IMR-90 (cell line): ENCODE data around the gene FUT2. TPM values are rescaled to one million over a fixed set of nuclear protein-coding genes. Genes with fewer than 3 reads are reported as not detected.

Experiments used
- ATAC-seq: fragments of 200-7000 bp; cut with Tn5 transposase; 2 replicates; pipeline ENCODE4 v1.9.1; 2020; ENCODE audit warnings: low read depth, mild to moderate bottlenecking, moderate library complexity
- BruUV-seq: library from RNA; stranded (reverse); fragments of 400-500 nt; replicated peaks from 2 replicates; lab custom pipeline; 2021; lab: Mats Ljungman, UMichigan
- CTCF ChIA-PET: fragments of 300-600 bp; formaldehyde crosslinking; extraction: SDS; loops from one replicate; lab custom pipeline; 2021; ENCODE audit warnings: antibody characterized with exemption; lab: Yijun Ruan, JAX
- POLR2A ChIA-PET: fragments of 300-600 bp; sonication (Branson Sonifier 250); formaldehyde crosslinking; loops from one replicate; lab custom pipeline; 2022; ENCODE audit warnings: antibody characterized with exemption; ENCODE audit not compliant: unreplicated experiment; lab: Charles Lee
- DNase-seq: peaks from one replicate; pipeline ENCODE4 v3.0.0; 2013
- H2AFZ ChIP-seq: replicated peaks from 2 replicates; pipeline ENCODE3; 2013; ENCODE audit warnings: low read length, mild to moderate bottlenecking; ENCODE audit not compliant: poor library complexity
- H2AK5ac ChIP-seq: 2 replicates; pipeline ENCODE4 v1.6.1; 2013; ENCODE audit warnings: low read depth, low read length, inconsistent platforms
- H2AK9ac ChIP-seq: replicated peaks from 2 replicates; pipeline ENCODE3; 2013; ENCODE audit warnings: mild to moderate bottlenecking, low read depth, low read length, moderate library complexity; ENCODE audit not compliant: poor library complexity
- H2BK120ac ChIP-seq: 2 replicates; pipeline ENCODE4 v1.6.1; 2013; ENCODE audit warnings: low read depth, low read length, inconsistent platforms
- H2BK15ac ChIP-seq: 3 replicates; pipeline ENCODE4 v1.6.1; 2013; ENCODE audit warnings: low read depth, low read length, inconsistent platforms
- H2BK20ac ChIP-seq: 2 replicates; pipeline ENCODE4 v1.6.1; 2013; ENCODE audit warnings: low read depth, mild to moderate bottlenecking, inconsistent platforms, low read length, moderate library complexity
- H2BK5ac ChIP-seq: 2 replicates; pipeline ENCODE4 v1.6.1; 2013; ENCODE audit warnings: mild to moderate bottlenecking, low read depth, low read length, inconsistent platforms; ENCODE audit not compliant: poor library complexity, severe bottlenecking
- H3K14ac ChIP-seq: replicated peaks from 2 replicates; pipeline ENCODE4 v1.6.1; 2013; ENCODE audit warnings: low read depth, low read length, inconsistent platforms
- H3K18ac ChIP-seq: 2 replicates; pipeline ENCODE4 v1.6.1; 2013; ENCODE audit warnings: low read depth, low read length, control low read depth
- H3K23ac ChIP-seq: 2 replicates; pipeline ENCODE4 v1.6.1; 2013; ENCODE audit warnings: low read depth, low read length, inconsistent platforms
- H3K27ac ChIP-seq: 2 replicates; pipeline ENCODE4 v1.5.1; 2013; ENCODE audit warnings: mild to moderate bottlenecking, control low read depth, low read length; ENCODE audit not compliant: insufficient read depth
- H3K27me3 ChIP-seq: 2 replicates; pipeline ENCODE4 v1.6.1; 2013; ENCODE audit warnings: low read length; ENCODE audit not compliant: control insufficient read depth, insufficient read depth
- H3K36me3 ChIP-seq: 2 replicates; pipeline ENCODE4 v1.6.1; 2013; ENCODE audit warnings: low read length, mixed read lengths; ENCODE audit not compliant: control insufficient read depth, insufficient read depth
- H3K4ac ChIP-seq: 2 replicates; pipeline ENCODE4 v1.6.1; 2013; ENCODE audit warnings: low read depth, low read length, inconsistent platforms
- H3K4me1 ChIP-seq: 2 replicates; pipeline ENCODE4 v1.6.1; 2013; ENCODE audit warnings: low read length, mixed read lengths; ENCODE audit not compliant: control insufficient read depth, insufficient read depth
- H3K4me2 ChIP-seq: 2 replicates; pipeline ENCODE4 v1.6.1; 2013; ENCODE audit warnings: low read depth, mild to moderate bottlenecking, control low read depth, low read length, moderate library complexity
- H3K4me3 ChIP-seq: 2 replicates; pipeline ENCODE4 v1.5.1; 2013; ENCODE audit warnings: low read depth, mild to moderate bottlenecking, control low read depth, low read length, moderate library complexity; ENCODE audit not compliant: insufficient read depth
- H3K56ac ChIP-seq: 2 replicates; pipeline ENCODE4 v1.6.1; 2013; ENCODE audit warnings: low read length, inconsistent platforms; ENCODE audit not compliant: insufficient read depth; ENCODE audit errors: extremely low read depth
- H3K79me1 ChIP-seq, 2 experiments: 2 replicates each; pipeline ENCODE4 v1.6.1; 2013; ENCODE audit warnings: low read length in 2 of 2, inconsistent platforms in 1 of 2, low read depth in 1 of 2
- H3K9ac ChIP-seq: 2 replicates; pipeline ENCODE4 v1.6.1; 2013; ENCODE audit warnings: low read depth, low read length, control low read depth
- H3K9me1 ChIP-seq: 2 replicates; pipeline ENCODE4 v1.6.1; 2013; ENCODE audit warnings: low read length, inconsistent platforms; ENCODE audit not compliant: insufficient read depth
- H3K9me3 ChIP-seq: 2 replicates; pipeline ENCODE4 v1.6.1; 2013; ENCODE audit warnings: low read length; ENCODE audit not compliant: control insufficient read depth, insufficient read depth
- H4K20me1 ChIP-seq: 2 replicates; pipeline ENCODE4 v1.6.1; 2013; ENCODE audit warnings: low read length, inconsistent platforms; ENCODE audit not compliant: insufficient read depth
- H4K5ac ChIP-seq: 2 replicates; pipeline ENCODE4 v1.6.1; 2013; ENCODE audit warnings: mild to moderate bottlenecking, low read depth, low read length, control low read depth
- H4K8ac ChIP-seq, 2 experiments: 2 replicates each; pipeline ENCODE4 v1.6.1; 2013; ENCODE audit warnings: low read depth in 2 of 2, low read length in 2 of 2, control low read depth in 1 of 2, inconsistent platforms in 1 of 2
- H4K91ac ChIP-seq: 2 replicates; pipeline ENCODE4 v1.6.1; 2013; ENCODE audit warnings: low read depth, low read length, inconsistent platforms; ENCODE audit not compliant: insufficient read depth
- BHLHE40 ChIP-seq: fragments of 150-350 bp; IDR thresholded peaks from 2 replicates; pipeline ENCODE4 v1.6.1; 2016; ENCODE audit warnings: mild to moderate bottlenecking, low read depth, low read length
- FOS ChIP-seq: fragments of 150-350 bp; IDR thresholded peaks from 2 replicates; pipeline ENCODE4 v1.6.1; 2016; ENCODE audit warnings: low read depth, low read length
- MAZ ChIP-seq: IDR thresholded peaks from 2 replicates; pipeline ENCODE4 v1.6.1; 2012; ENCODE audit warnings: low read depth, mild to moderate bottlenecking, low read length, improper control_type of control experiment, moderate library complexity, borderline replicate concordance
- MXI1 ChIP-seq: IDR thresholded peaks from 2 replicates; pipeline ENCODE4 v1.6.1; 2012; ENCODE audit warnings: low read depth, mild to moderate bottlenecking, low read length, moderate library complexity, borderline replicate concordance
- NFE2L2 ChIP-seq: fragments of 150-350 bp; IDR thresholded peaks from 2 replicates; pipeline ENCODE4 v1.6.1; 2016; ENCODE audit warnings: low read depth, mild to moderate bottlenecking, low read length
- POLR2A ChIP-seq: IDR thresholded peaks from 2 replicates; pipeline ENCODE4 v1.6.1; 2012; ENCODE audit warnings: mild to moderate bottlenecking, low read depth, low read length
- RAD21 ChIP-seq: IDR thresholded peaks from 2 replicates; pipeline ENCODE4 v1.6.1; 2012; ENCODE audit warnings: low read length, improper control_type of control experiment
- RCOR1 ChIP-seq: IDR thresholded peaks from 2 replicates; pipeline ENCODE4 v1.6.1; 2012; ENCODE audit warnings: mild to moderate bottlenecking, low read length, improper control_type of control experiment; ENCODE audit not compliant: insufficient replicate concordance
- RFX5 ChIP-seq: IDR thresholded peaks from 2 replicates; pipeline ENCODE4 v1.8.0; 2012; ENCODE audit warnings: low read depth, mild to moderate bottlenecking, low read length, moderate library complexity
- SMC3 ChIP-seq: fragments of 150-350 bp; IDR thresholded peaks from 2 replicates; pipeline ENCODE4 v1.6.1; 2016; ENCODE audit warnings: low read depth, mild to moderate bottlenecking, antibody characterized with exemption, low read length, moderate library complexity
- WGBS, 2 experiments: methylation state at CpG; one replicate each; pipeline versions ENCODE4 v1.1.5 to v1.1.7; 2013; ENCODE audit warnings: missing lambda C conversion rate in 2 of 2; ENCODE audit not compliant: insufficient read length in 1 of 2; ENCODE audit errors: extremely low coverage in 2 of 2; 5-methylcytosine and 5-hydroxymethylcytosine counted together
- dilution Hi-C: fragments of 300-500 bp; cut with HindIII; formaldehyde crosslinking; loops from one replicate; pipeline ENCODE4 v1.14.3; 2018; ENCODE audit warnings: low sequenced_read_pairs; ENCODE audit not compliant: unreplicated experiment
- in situ Hi-C: fragments of 300-500 bp; cut with MboI; formaldehyde crosslinking; loops from 3 replicates; pipeline ENCODE4 v1.14.3; 2019; ENCODE audit warnings: low sequenced_read_pairs, inconsistent platforms, mixed read lengths
- intact Hi-C: fragments of 100-400 bp; cut with micrococcal nuclease; formaldehyde crosslinking; loops from 2 replicates; pipeline ENCODE4 v1.10.0; 2022
- polyA plus RNA-seq, 3 experiments: library from polyadenylated mRNA; depleted of rRNA; stranded (reverse); fragments of >200 nt; gene quantifications; 2 replicates each; pipeline ENCODE4 v1.2.3, GENCODE V29; 2012; ENCODE audit warnings: low replicate concordance in 1 of 3
- total RNA-seq: library from RNA; depleted of rRNA; stranded (reverse); fragments of >200 nt; gene quantifications from 2 replicates; pipeline ENCODE4 v1.2.3, GENCODE V29; 2012
- TF ChIP-seq, protein P1 (sequence below): fragments of 150-350 bp; IDR thresholded peaks from 2 replicates; pipeline ENCODE4 v1.6.1; 2016; ENCODE audit warnings: low read depth, mild to moderate bottlenecking, low read length, moderate library complexity, borderline replicate concordance
- TF ChIP-seq, protein P2 (sequence below): conservative IDR thresholded peaks from 2 replicates; pipeline ENCODE4 v1.5.1; 2012; ENCODE audit warnings: mild to moderate bottlenecking, low read depth, low read length, improper control_type of control experiment

FUT2 gene
- total and polyA plus RNA-seq, 2 of the 4 experiments (the other 2 are of a cell fraction), result not detected

DNA sequence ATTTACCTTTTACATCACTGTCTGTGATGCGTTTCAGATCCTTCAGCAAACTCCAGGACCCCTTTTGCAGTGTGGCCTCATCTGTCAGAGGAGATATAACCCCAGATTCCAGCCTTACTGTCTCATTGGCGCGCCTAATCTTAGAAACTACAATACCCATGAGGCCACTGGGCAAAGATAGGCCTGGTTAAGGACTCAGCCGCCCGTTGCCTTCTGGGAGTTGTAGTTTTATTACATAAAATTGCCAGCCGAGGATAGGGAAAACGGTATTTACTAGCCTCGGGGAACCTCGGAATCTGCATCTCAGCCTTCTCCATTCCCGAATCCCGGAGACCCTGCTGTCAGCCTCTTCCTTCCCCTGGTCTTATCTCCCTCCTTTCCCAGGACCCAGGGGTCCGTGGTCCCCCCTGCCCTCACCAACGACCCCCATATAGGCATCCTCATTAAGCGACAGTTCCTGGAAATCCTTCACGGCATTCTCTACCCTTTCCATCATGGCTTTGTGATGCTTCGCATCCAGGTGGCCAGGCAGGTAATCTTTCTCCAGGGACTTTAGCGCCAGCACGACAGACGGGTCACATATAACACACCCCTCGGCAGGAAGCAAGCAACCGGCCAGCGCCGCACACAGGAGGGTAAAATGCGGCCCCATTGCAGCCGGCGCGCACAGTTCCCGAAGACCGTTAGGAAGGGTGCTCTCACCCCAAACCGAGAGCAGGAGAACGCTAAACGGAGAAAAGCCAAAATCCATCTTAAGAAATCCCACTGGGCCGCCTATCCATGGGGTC lies 49.6 kb downstream of the FUT2 start:
- H4K91ac ChIP-seq, result no peak overlapping the region
- H4K8ac ChIP-seq, result no peak overlapping the region
- peaks cover 12% of the 10 kb centered on the region; the same call in 1 of the 2 replicates for H3K27me3 ChIP-seq
- H3K18ac ChIP-seq, result no peak overlapping the region
- no peak overlapping the region for H3K9ac ChIP-seq
- WGBS, 2 experiments, result 24% methylated on average over 9 of the region's 33 CpGs; no CpG with 5 or more reads in 1 of the 2 experiments
- H3K9me1 ChIP-seq, result no peaks in the 10 kb centered on the region
- no peak overlapping the region for H4K5ac ChIP-seq
- peak; percentile 57 for DNase-seq
- H2BK20ac ChIP-seq, result no peak overlapping the region
- H3K36me3 ChIP-seq, result no peaks in the 10 kb centered on the region
- CTCF ChIA-PET, result no interaction called here
- H2BK5ac ChIP-seq, result no peak overlapping the region
- no peak overlapping the region for H3K27ac ChIP-seq
- intact Hi-C loops (no loop called here), dilution Hi-C loops (no loop called here), in situ Hi-C loops (no loop called here)
- H3K9me3 ChIP-seq, result no peaks in the 10 kb centered on the region
- no peak overlapping the region for H3K56ac ChIP-seq
- H4K20me1 ChIP-seq, result no peaks in the 10 kb centered on the region
- POLR2A ChIA-PET, result no interaction called here
- H2BK15ac ChIP-seq, result no peak overlapping the region
- H3K79me1 ChIP-seq, result no peaks in the 10 kb centered on the region
- TF ChIP-seq, protein P1, sequence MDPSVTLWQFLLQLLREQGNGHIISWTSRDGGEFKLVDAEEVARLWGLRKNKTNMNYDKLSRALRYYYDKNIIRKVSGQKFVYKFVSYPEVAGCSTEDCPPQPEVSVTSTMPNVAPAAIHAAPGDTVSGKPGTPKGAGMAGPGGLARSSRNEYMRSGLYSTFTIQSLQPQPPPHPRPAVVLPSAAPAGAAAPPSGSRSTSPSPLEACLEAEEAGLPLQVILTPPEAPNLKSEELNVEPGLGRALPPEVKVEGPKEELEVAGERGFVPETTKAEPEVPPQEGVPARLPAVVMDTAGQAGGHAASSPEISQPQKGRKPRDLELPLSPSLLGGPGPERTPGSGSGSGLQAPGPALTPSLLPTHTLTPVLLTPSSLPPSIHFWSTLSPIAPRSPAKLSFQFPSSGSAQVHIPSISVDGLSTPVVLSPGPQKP, result no peak
- TF ChIP-seq BHLHE40 (no peak), RCOR1 (no peak), RFX5 (no peak), RAD21 (no peak), NFE2L2 (no peak), MXI1 (no peak), FOS (no peak), POLR2A (no peak), MAZ (no peak), SMC3 (no peak)
- TF ChIP-seq, protein P2, sequence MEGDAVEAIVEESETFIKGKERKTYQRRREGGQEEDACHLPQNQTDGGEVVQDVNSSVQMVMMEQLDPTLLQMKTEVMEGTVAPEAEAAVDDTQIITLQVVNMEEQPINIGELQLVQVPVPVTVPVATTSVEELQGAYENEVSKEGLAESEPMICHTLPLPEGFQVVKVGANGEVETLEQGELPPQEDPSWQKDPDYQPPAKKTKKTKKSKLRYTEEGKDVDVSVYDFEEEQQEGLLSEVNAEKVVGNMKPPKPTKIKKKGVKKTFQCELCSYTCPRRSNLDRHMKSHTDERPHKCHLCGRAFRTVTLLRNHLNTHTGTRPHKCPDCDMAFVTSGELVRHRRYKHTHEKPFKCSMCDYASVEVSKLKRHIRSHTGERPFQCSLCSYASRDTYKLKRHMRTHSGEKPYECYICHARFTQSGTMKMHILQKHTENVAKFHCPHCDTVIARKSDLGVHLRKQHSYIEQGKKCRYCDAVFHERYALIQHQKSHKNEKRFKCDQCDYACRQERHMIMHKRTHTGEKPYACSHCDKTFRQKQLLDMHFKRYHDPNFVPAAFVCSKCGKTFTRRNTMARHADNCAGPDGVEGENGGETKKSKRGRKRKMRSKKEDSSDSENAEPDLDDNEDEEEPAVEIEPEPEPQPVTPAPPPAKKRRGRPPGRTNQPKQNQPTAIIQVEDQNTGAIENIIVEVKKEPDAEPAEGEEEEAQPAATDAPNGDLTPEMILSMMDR, result no peak
- no peak overlapping the region for H2AK9ac ChIP-seq
- H3K4me3 ChIP-seq, result no peak overlapping the region
- H3K4me2 ChIP-seq, result no peak overlapping the region
- H3K4ac ChIP-seq, result no peak overlapping the region
- H3K4me1 ChIP-seq, result no peaks in the 10 kb centered on the region
- no peak overlapping the region for H2BK120ac ChIP-seq
- no TSS peak for BruUV-seq
- no peak overlapping the region for H2AK5ac ChIP-seq
- no peak overlapping the region for H3K23ac ChIP-seq
- H3K14ac ChIP-seq, result no peak overlapping the region
- H2AFZ ChIP-seq, result peak overlapping the region; percentile 63
- peak; percentile 66 for ATAC-seq
